ENCODE measurements around the gene NUP62. TPM values are rescaled to one million over a fixed set of nuclear protein-coding genes. Genes with fewer than 3 reads are reported as not detected.

NUP62 gene
- polyA plus RNA-seq, 1 of the 3 experiments (the other 2 are of a cell fraction), result 16.2 TPM

DNA sequence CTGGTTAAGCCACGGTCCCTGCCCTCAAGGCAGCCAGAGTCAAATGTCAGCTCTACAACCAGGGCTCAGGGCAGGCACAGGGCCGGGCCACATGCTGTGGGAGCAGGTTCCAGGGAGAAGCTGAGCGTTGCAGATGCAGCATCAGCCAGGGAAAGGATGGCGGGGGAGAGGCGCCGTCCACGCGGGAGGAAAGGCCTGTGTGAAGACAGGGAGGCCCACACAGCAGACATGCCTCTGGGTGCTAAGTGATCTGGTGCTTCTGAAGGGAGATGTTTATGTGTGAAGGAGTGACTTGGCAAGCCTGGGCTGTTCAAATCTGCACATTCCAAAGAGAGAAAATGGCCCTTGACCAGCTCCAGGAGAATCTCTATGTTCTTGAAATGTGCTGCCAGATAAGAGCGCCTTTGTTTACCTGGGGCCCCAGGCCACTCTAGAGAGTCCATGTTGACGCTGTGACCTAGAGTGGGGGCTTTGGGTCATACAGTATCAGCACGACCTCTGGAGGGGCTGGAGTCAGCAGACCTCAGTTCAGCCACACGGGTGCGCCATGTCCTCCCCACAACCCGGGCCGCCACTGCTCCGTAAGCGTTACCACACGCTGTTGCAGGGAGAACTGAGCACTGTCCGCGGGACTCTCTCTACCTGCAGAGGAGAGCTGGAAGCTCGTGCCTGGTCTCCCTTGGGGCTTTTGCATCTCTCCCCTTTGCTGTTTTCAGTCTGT lies 16.2 kb downstream of the NUP62 start:
- no peak overlapping the region for H2AFZ ChIP-seq (ENCODE audit: low read depth)
- no peaks in the 10 kb centered on the region for H3F3A ChIP-seq (replicated peaks; ENCODE audit: insufficient read depth)
- peaks cover 38% of the 10 kb centered on the region; the same call in 1 of the 2 replicates for H3K79me2 ChIP-seq (ENCODE audit: insufficient read depth)
- H3K4me3 ChIP-seq (ENCODE audit: low read depth in 2 of 2, low read length in 1 of 2), result no peak overlapping the region
- no peaks in the 10 kb centered on the region for H3K9me3 ChIP-seq
- no peak for DNase-seq
- no peak overlapping the region for H3K27ac ChIP-seq (ENCODE audit: low read depth in 2 of 2, low read length in 1 of 2)
- no peak overlapping the region for H3K9ac ChIP-seq
- H3K27me3 ChIP-seq (ENCODE audit: insufficient read depth), result no peaks in the 10 kb centered on the region
- POLR2A ChIA-PET, result no interaction called here
- peaks cover 10% of the 10 kb centered on the region; the same call in 1 of the 2 replicates for H4K20me1 ChIP-seq (ENCODE audit: insufficient read depth)
- peaks cover 14 to 29% of the 10 kb centered on the region in 2 experiments for H3K36me3 ChIP-seq (replicated peaks in 1 of 2; ENCODE audit: control insufficient read depth in 1 of 2, insufficient read depth in 2 of 2, low read length in 1 of 2)
- no peaks in the 10 kb centered on the region for H3K4me1 ChIP-seq (ENCODE audit: control insufficient read depth in 1 of 2, insufficient read depth in 2 of 2, low read depth in 1 of 2, low read length in 1 of 2)
- H3K4me2 ChIP-seq, result no peak overlapping the region
- 93% methylated on average over 20 of the region's 21 CpGs for WGBS (ENCODE audit: low lambda C conversion rate)
- TF ChIP-seq TCF12 (IDR thresholded peaks at IDR 0.05) (no peak), RAD21 (IDR thresholded peaks at IDR 0.05; ENCODE audit: low read length) (no peak), RXRA (IDR thresholded peaks at IDR 0.05; ENCODE audit: borderline replicate concordance, low read depth) (no peak), SIN3A (IDR thresholded peaks at IDR 0.05; ENCODE audit: borderline replicate concordance, low read depth, low read length) (no peak), RFX5 (IDR thresholded peaks at IDR 0.05; ENCODE audit: low read length) (no peak), GATA2 (CRISPR knock-in tag; IDR thresholded peaks at IDR 0.05) (no peak), NRF1 (IDR thresholded peaks at IDR 0.05; ENCODE audit: low read depth, low read length) (no peak), FOXJ3 (CRISPR knock-in tag; IDR thresholded peaks at IDR 0.05) (no peak), MXI1 (IDR thresholded peaks at IDR 0.05; ENCODE audit: low read depth, low read length) (no peak), JUND (IDR thresholded peaks at IDR 0.05) (no peak), SMC3 (IDR thresholded peaks at IDR 0.05; ENCODE audit: low read depth, low read length) (no peak), ZBTB33 (IDR thresholded peaks at IDR 0.05; ENCODE audit: borderline replicate concordance, low read depth) (no peak), YY1 (IDR thresholded peaks at IDR 0.05; ENCODE audit: low read depth) (no peak), PBX3 (IDR thresholded peaks at IDR 0.05) (no peak), IRF3 (IDR thresholded peaks at IDR 0.05; ENCODE audit: low read depth, low read length) (no peak), EP300 (IDR thresholded peaks at IDR 0.05; ENCODE audit: borderline replicate concordance in 1 of 2, low read depth in 1 of 2, low read length in 1 of 2) (no peak), REST (IDR thresholded peaks at IDR 0.05; ENCODE audit: low read depth, low read length) (no peak), TAF1 (IDR thresholded peaks at IDR 0.05; ENCODE audit: borderline replicate concordance, low read depth, low read length) (no peak), FOXM1 (IDR thresholded peaks at IDR 0.05; ENCODE audit: low read depth) (no peak), TEAD4 (IDR thresholded peaks at IDR 0.05; ENCODE audit: borderline replicate concordance, insufficient read depth) (no peak)
- CTCF ChIA-PET, result interaction anchor here (1.2 to 1.7 kb wide), 2 partner anchors 23 to 25 kb away, joined by 4 to 6 read pairs; no protein-coding TSS in a partner anchor
- no peaks in the 10 kb centered on the region for H3K9me2 ChIP-seq

Measured in SK-N-SH (cell line).